ENCODE data around the gene RER1. TPM values are rescaled to one million over a fixed set of nuclear protein-coding genes. Genes with fewer than 3 reads are reported as not detected.

The RER1 gene
- total RNA-seq, 1 experiment from 2014 or later = 141 TPM

DNA sequence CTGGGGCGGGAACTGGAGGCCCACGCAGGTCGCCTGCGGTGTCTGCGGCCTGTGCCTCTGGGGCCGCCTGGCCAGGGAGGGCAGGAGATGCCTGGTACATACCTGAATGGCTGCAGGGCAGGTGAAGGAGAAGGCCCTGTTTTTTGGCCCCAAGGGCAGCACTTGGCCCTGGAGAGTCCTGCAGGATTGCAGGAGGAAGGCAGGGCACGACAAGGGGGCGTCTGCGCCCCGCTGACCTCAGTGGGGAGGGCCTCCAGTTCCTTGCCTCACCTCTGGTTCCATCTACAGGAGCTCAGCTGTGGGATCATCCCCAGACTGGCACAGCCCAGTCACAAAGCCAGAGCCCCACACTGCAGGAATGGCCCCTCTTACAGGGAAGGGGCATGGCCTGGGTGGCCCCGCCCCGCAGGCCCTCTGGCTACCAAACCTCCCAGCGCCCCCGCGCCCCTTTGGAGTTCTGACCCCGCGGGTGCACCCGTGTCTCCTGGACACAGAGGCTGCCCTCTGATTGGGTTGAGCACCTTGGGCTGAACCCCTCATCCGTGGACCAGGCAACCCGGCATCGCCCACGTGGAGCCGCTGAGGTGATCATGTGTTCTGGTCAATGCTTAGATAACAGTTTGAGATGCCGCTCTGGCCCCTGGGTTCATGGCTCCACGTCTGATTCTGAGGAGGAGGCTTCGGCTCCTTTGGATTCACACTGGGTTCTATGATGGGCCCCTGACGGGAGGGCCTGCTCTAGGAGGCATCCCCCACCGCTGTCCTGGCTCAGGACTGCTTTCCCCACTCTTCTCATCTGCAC is 22.1 kb downstream of the RER1 start:
- peaks cover 5% of the 10 kb centered on the region for H3K4me1 Mint-ChIP-seq (ENCODE audit: low read depth, unreplicated experiment)
- Histone ChIP-seq H3K4me1 (no peaks in the 10 kb centered on the region; the same call in 1 of the 2 replicates), H3K4me3 (ENCODE audit: low read depth, low read length) (peak overlapping the region; percentile 84), H3K27me3 (replicated peaks; ENCODE audit: control insufficient read depth, insufficient read depth, low read length) (no peaks in the 10 kb centered on the region), H3K9me3 (no peaks in the 10 kb centered on the region), H3K36me3 (ENCODE audit: control insufficient read depth, insufficient read depth, low read length) (no peaks in the 10 kb centered on the region)
- intact Hi-C loops (cut with micrococcal nuclease; ENCODE audit: unreplicated experiment) = loop anchor here (1.0 kb wide), 1 partner anchor 135 kb away; no protein-coding TSS in a partner anchor
- H3K4me3 Mint-ChIP-seq (ENCODE audit: unreplicated experiment) = peak overlapping the region; percentile 85
- peak in 1 of 2 experiments; percentile 16 for DNase-seq
- H3K36me3 Mint-ChIP-seq (ENCODE audit: insufficient read depth, unreplicated experiment) = peaks cover 19% of the 10 kb centered on the region
- H3K27ac Mint-ChIP-seq (ENCODE audit: unreplicated experiment) = peak overlapping the region; percentile 83
- ChIA-PET POLR2A (interaction anchor here (0.6 to 1.0 kb wide), 5 partner anchors 22 to 171 kb away, joined by 3 to 5 read pairs (median 4); partner anchors contain the start of genes MORN1 and PANK4), CTCF (interaction anchor here (0.5 to 1.8 kb wide), 4 partner anchors 22 to 219 kb away, joined by 3 to 8 read pairs (median 4); partner anchors contain the start of genes FAAP20, MORN1 and RER1)
- H3K27me3 Mint-ChIP-seq (ENCODE audit: insufficient read depth, unreplicated experiment) = peaks cover 6% of the 10 kb centered on the region
- BruUV-seq (replicated peaks) = no TSS peak
- TF ChIP-seq, protein P1, sequence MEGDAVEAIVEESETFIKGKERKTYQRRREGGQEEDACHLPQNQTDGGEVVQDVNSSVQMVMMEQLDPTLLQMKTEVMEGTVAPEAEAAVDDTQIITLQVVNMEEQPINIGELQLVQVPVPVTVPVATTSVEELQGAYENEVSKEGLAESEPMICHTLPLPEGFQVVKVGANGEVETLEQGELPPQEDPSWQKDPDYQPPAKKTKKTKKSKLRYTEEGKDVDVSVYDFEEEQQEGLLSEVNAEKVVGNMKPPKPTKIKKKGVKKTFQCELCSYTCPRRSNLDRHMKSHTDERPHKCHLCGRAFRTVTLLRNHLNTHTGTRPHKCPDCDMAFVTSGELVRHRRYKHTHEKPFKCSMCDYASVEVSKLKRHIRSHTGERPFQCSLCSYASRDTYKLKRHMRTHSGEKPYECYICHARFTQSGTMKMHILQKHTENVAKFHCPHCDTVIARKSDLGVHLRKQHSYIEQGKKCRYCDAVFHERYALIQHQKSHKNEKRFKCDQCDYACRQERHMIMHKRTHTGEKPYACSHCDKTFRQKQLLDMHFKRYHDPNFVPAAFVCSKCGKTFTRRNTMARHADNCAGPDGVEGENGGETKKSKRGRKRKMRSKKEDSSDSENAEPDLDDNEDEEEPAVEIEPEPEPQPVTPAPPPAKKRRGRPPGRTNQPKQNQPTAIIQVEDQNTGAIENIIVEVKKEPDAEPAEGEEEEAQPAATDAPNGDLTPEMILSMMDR (IDR thresholded peaks at IDR 0.05; ENCODE audit: insufficient read depth in 1 of 2, low read depth in 1 of 2, low read length in 1 of 2, severe bottlenecking in 1 of 2, unreplicated experiment in 1 of 2) = no peak
- H3K9me3 Mint-ChIP-seq (ENCODE audit: unreplicated experiment) = no peaks in the 10 kb centered on the region

DNA sequence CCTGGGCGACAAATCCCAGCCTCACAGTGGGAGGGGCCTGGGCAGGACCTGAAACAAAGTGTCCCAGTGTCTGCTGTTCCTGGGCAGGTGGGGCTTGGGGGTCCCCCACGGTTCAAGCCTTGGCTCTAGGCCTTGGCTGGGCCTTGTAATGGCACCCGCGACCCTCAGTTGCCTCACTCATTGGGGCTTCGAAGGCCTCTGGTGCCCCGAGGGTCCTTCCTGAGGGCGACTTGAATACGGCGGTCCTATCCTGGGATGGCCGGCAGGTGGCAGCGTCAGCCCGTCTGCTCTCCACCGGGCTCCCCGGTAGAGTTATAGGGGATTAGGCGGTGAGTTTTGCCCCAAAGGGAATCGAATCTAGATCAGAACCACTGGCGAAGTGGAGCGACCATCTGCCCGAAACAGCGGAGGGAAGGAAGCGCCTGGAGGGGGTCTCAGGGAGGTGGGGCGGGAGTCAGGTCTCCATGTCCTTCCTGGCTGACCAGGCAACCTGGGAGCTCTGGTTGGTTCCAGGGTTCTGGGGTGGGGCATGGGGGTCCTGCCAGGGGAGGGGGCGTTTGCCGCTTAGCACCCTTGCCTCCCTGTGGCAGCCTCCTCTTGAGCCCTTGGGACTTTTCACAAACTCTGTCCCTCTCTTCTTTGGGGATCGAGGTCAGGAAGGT is 22.8 kb downstream of the RER1 start:
- peaks cover 27% of the 10 kb centered on the region for H3K36me3 Mint-ChIP-seq (ENCODE audit: insufficient read depth, unreplicated experiment)
- Histone ChIP-seq H3K4me3 (ENCODE audit: low read depth, low read length) (peak overlapping the region; percentile 84), H3K36me3 (ENCODE audit: control insufficient read depth, insufficient read depth, low read length) (no peaks in the 10 kb centered on the region), H3K9me3 (no peaks in the 10 kb centered on the region), H3K4me1 (no peaks in the 10 kb centered on the region; the same call in 1 of the 2 replicates), H3K27me3 (replicated peaks; ENCODE audit: control insufficient read depth, insufficient read depth, low read length) (no peaks in the 10 kb centered on the region)
- BruUV-seq (replicated peaks) = no TSS peak
- POLR2A ChIA-PET = no interaction called here
- TF ChIP-seq, protein P1 (IDR thresholded peaks at IDR 0.05; ENCODE audit: insufficient read depth in 1 of 2, low read depth in 1 of 2, low read length in 1 of 2, severe bottlenecking in 1 of 2, unreplicated experiment in 1 of 2) = peak; percentile 80 to 90
- intact Hi-C loops (cut with micrococcal nuclease; ENCODE audit: unreplicated experiment) = loop anchor here (1.0 kb wide), 1 partner anchor 134 kb away; no protein-coding TSS in a partner anchor
- DNase-seq = peak; percentile 74 to 75
- H3K27ac Mint-ChIP-seq (ENCODE audit: unreplicated experiment) = peak overlapping the region; percentile 83
- H3K27me3 Mint-ChIP-seq (ENCODE audit: insufficient read depth, unreplicated experiment) = peaks cover 12% of the 10 kb centered on the region
- no peaks in the 10 kb centered on the region for H3K9me3 Mint-ChIP-seq (ENCODE audit: unreplicated experiment)
- H3K4me1 Mint-ChIP-seq (ENCODE audit: low read depth, unreplicated experiment) = peaks cover 5% of the 10 kb centered on the region
- H3K4me3 Mint-ChIP-seq (ENCODE audit: unreplicated experiment) = peak overlapping the region; percentile 85
- CTCF ChIA-PET = interaction anchor here (0.6 to 1.0 kb wide), 4 partner anchors 92 to 1039 kb away, joined by 3 to 4 read pairs (median 4); no protein-coding TSS in a partner anchor

DNA sequence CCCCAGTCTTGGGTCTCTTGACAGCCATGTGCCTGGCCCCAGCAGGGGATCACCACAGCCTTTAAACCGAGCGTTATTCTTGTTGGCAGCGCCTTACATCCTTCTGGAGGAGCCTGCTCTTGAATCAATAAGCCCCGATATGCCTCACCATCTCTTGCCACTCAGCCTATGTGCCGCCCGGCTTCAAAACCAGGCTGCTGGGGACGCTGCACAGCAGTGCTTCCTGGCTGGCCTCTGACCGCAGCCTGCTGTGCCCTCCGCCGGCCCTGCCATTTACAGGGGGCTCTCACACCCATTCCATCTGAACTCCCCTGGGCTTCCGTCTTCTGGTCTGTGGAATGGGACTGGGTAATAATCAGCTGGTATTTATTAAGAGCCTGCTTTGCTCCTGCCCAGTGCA is 23.7 kb downstream of the RER1 start:
- H3K4me3 Mint-ChIP-seq (ENCODE audit: unreplicated experiment) = peak overlapping the region; percentile 24
- no peaks in the 10 kb centered on the region for H3K27me3 ChIP-seq (replicated peaks; ENCODE audit: control insufficient read depth, insufficient read depth, low read length)
- no peaks in the 10 kb centered on the region; the same call in 1 of the 2 replicates for H3K4me1 ChIP-seq
- peaks cover 27% of the 10 kb centered on the region for H3K36me3 Mint-ChIP-seq (ENCODE audit: insufficient read depth, unreplicated experiment)
- peaks cover 12% of the 10 kb centered on the region for H3K27me3 Mint-ChIP-seq (ENCODE audit: insufficient read depth, unreplicated experiment)
- peaks cover 5% of the 10 kb centered on the region for H3K4me1 Mint-ChIP-seq (ENCODE audit: low read depth, unreplicated experiment)
- H3K9me3 Mint-ChIP-seq (ENCODE audit: unreplicated experiment) = no peaks in the 10 kb centered on the region
- intact Hi-C loops (cut with micrococcal nuclease; ENCODE audit: unreplicated experiment) = no loop called here
- POLR2A ChIA-PET = no interaction called here
- TF ChIP-seq, protein P1 (IDR thresholded peaks at IDR 0.05; ENCODE audit: insufficient read depth in 1 of 2, low read depth in 1 of 2, low read length in 1 of 2, severe bottlenecking in 1 of 2, unreplicated experiment in 1 of 2) = no peak
- H3K4me3 ChIP-seq (ENCODE audit: low read depth, low read length) = no peak overlapping the region
- H3K27ac Mint-ChIP-seq (ENCODE audit: unreplicated experiment) = no peak overlapping the region
- no peak for DNase-seq
- CTCF ChIA-PET = interaction anchor here (0.7 kb wide), 1 partner anchor 1038 kb away, joined by 4 read pairs; no protein-coding TSS in a partner anchor
- H3K36me3 ChIP-seq (ENCODE audit: control insufficient read depth, insufficient read depth, low read length) = no peaks in the 10 kb centered on the region
- H3K9me3 ChIP-seq = no peaks in the 10 kb centered on the region
- BruUV-seq (replicated peaks) = no TSS peak

All from Caco-2 (cell line).